ENCODE data around the gene PCED1A.

Gene PCED1A

GRCh38 chr20:2825761-2826160 is 14.7 kb downstream of the PCED1A start:
- DNase-seq (ENCODE audit: low read depth in 1 of 2, low spot score in 1 of 2): no peak
- Histone ChIP-seq H3K4me3 (replicated peaks; ENCODE audit: insufficient read depth, low read length) (no peak overlapping the region), H3K27ac (replicated peaks) (no peak overlapping the region), H3K27me3 (ENCODE audit: insufficient read depth, poor library complexity, severe bottlenecking) (peaks cover 14% of the 10 kb centered on the region)
- no peak for TF ChIP-seq CTCF (IDR thresholded peaks at IDR 0.05; ENCODE audit: insufficient read depth, low read length)
- TF ChIP-seq GABPA (IDR thresholded peaks at IDR 0.05; ENCODE audit: low read depth): no peak
- no peak for TF ChIP-seq REST (IDR thresholded peaks at IDR 0.05; ENCODE audit: insufficient replicate concordance, low read depth)
- TF ChIP-seq SPI1 (IDR thresholded peaks at IDR 0.05; ENCODE audit: borderline replicate concordance, low read depth): no peak
- TF ChIP-seq POLR2AphosphoS5 (IDR thresholded peaks at IDR 0.05; ENCODE audit: low read depth): no peak

- TF ChIP-seq GABPA (IDR thresholded peaks at IDR 0.05; ENCODE audit: low read depth): no peak
- TF ChIP-seq REST (IDR thresholded peaks at IDR 0.05; ENCODE audit: insufficient replicate concordance, low read depth): no peak
- TF ChIP-seq CTCF (IDR thresholded peaks at IDR 0.05; ENCODE audit: insufficient read depth, low read length): no peak
- TF ChIP-seq SPI1 (IDR thresholded peaks at IDR 0.05; ENCODE audit: borderline replicate concordance, low read depth): no peak
- TF ChIP-seq POLR2AphosphoS5 (IDR thresholded peaks at IDR 0.05; ENCODE audit: low read depth): no peak
- peak in 1 of 2 experiments; percentile 29 for DNase-seq (ENCODE audit: low read depth in 1 of 2, low spot score in 1 of 2)
- no peak overlapping the region for H3K27ac ChIP-seq (replicated peaks)
- H3K27me3 ChIP-seq (ENCODE audit: insufficient read depth, poor library complexity, severe bottlenecking): peaks cover 14% of the 10 kb centered on the region
- H3K4me3 ChIP-seq (replicated peaks; ENCODE audit: insufficient read depth, low read length): no peak overlapping the region
Measured at GRCh38 chr20:2822073-2822472, 18.4 kb downstream of the PCED1A start.

GRCh38 chr20:2820896-2821869 is 19.3 kb downstream of the PCED1A start:
- DNase-seq (ENCODE audit: low read depth in 1 of 2, low spot score in 1 of 2): no peak
- TF ChIP-seq CTCF (IDR thresholded peaks at IDR 0.05; ENCODE audit: insufficient read depth, low read length) (no peak), SPI1 (IDR thresholded peaks at IDR 0.05; ENCODE audit: borderline replicate concordance, low read depth) (no peak), POLR2AphosphoS5 (IDR thresholded peaks at IDR 0.05; ENCODE audit: low read depth) (no peak)
- Histone ChIP-seq H3K27me3 (ENCODE audit: insufficient read depth, poor library complexity, severe bottlenecking) (peaks cover 8% of the 10 kb centered on the region), H3K4me3 (replicated peaks; ENCODE audit: insufficient read depth, low read length) (no peak overlapping the region), H3K27ac (replicated peaks) (no peak overlapping the region)
